Measurements from ENCODE around the gene KDM4C.

KDM4C gene

DNA sequence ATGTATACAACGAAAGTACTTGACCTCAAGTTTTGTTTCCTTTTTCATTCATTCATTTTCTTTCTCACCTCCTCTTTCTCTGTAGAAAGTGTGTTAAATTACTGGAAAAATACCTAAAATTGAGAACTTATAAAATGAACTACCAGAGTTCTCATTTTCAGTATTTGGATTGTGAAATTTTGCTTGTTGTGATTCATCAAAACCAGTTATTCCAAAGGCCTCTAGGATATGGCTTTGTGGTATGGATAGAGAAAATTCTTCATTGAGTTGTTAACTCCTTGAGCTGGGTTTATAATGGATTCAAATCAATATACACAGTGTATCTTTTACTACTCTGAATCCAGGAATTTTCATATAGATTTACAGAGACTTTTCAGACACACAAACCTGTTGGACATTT lies 287.6 kb downstream of the KDM4C start:
- H2AFZ ChIP-seq (ENCODE audit: low read depth, low read length, severe bottlenecking), result no peak overlapping the region
- H3K4me2 ChIP-seq (ENCODE audit: low read depth, low read length, poor library complexity, severe bottlenecking), result no peak overlapping the region
- no peak overlapping the region for H3K4me3 ChIP-seq (ENCODE audit: insufficient read depth, low read length, poor library complexity, severe bottlenecking)
- H3K79me2 ChIP-seq (ENCODE audit: insufficient read depth, low read length), result no peaks in the 10 kb centered on the region
- H3K27ac ChIP-seq (ENCODE audit: low read depth, low read length), result no peak overlapping the region
- no peak overlapping the region for H3K9ac ChIP-seq (ENCODE audit: low read length)
- H3K27me3 ChIP-seq (ENCODE audit: low read length), result no peaks in the 10 kb centered on the region
- no peaks in the 10 kb centered on the region for H4K20me1 ChIP-seq (ENCODE audit: low read depth, low read length)
- TF ChIP-seq, protein P1, sequence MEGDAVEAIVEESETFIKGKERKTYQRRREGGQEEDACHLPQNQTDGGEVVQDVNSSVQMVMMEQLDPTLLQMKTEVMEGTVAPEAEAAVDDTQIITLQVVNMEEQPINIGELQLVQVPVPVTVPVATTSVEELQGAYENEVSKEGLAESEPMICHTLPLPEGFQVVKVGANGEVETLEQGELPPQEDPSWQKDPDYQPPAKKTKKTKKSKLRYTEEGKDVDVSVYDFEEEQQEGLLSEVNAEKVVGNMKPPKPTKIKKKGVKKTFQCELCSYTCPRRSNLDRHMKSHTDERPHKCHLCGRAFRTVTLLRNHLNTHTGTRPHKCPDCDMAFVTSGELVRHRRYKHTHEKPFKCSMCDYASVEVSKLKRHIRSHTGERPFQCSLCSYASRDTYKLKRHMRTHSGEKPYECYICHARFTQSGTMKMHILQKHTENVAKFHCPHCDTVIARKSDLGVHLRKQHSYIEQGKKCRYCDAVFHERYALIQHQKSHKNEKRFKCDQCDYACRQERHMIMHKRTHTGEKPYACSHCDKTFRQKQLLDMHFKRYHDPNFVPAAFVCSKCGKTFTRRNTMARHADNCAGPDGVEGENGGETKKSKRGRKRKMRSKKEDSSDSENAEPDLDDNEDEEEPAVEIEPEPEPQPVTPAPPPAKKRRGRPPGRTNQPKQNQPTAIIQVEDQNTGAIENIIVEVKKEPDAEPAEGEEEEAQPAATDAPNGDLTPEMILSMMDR (IDR thresholded peaks at IDR 0.05; ENCODE audit: insufficient read depth, low read length, poor library complexity, severe bottlenecking), result no peak
- no peak for TF ChIP-seq EZH2phosphoT487 (conservative IDR thresholded peaks at IDR 0.05; ENCODE audit: low read length)
- no peaks in the 10 kb centered on the region; the same call in 1 of the 2 replicates for H3K36me3 ChIP-seq (ENCODE audit: low read length)
- H3K9me2 ChIP-seq (replicated peaks; ENCODE audit: insufficient read depth, low read length), result no peaks in the 10 kb centered on the region
- H3K9me3 ChIP-seq (ENCODE audit: insufficient read depth, low read length), result no peaks in the 10 kb centered on the region
- H3F3A ChIP-seq (ENCODE audit: insufficient read depth), result no peaks in the 10 kb centered on the region

DNA sequence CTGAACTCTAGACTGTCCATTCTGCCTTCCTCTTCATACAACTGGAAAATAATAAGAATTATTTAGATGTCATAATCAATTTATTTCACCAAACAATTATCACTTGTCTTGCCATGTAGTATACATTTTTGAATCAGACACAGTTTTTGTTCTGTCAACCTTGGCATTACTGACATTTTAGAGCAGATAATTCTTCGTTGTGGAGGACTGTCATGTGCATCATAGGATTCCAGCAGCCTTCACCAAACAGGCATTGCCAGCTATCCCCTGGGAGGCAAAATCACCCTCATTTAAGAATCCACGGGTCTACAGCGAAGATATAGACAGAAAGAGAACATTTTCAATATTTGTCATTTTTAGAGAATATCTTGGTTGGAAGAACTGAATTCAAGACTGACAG lies 293.9 kb downstream of the KDM4C start:
- Histone ChIP-seq H3K27me3 (ENCODE audit: low read length) (no peaks in the 10 kb centered on the region), H3K4me3 (ENCODE audit: insufficient read depth, low read length, poor library complexity, severe bottlenecking) (no peak overlapping the region), H3K79me2 (ENCODE audit: insufficient read depth, low read length) (no peaks in the 10 kb centered on the region), H3K9ac (ENCODE audit: low read length) (no peak overlapping the region), H3K9me3 (ENCODE audit: insufficient read depth, low read length) (no peaks in the 10 kb centered on the region), H4K20me1 (ENCODE audit: low read depth, low read length) (no peaks in the 10 kb centered on the region), H3F3A (ENCODE audit: insufficient read depth) (no peaks in the 10 kb centered on the region), H3K4me2 (ENCODE audit: low read depth, low read length, poor library complexity, severe bottlenecking) (no peak overlapping the region), H2AFZ (ENCODE audit: low read depth, low read length, severe bottlenecking) (no peak overlapping the region), H3K9me2 (replicated peaks; ENCODE audit: insufficient read depth, low read length) (no peaks in the 10 kb centered on the region), H3K27ac (ENCODE audit: low read depth, low read length) (no peak overlapping the region), H3K36me3 (ENCODE audit: low read length) (no peaks in the 10 kb centered on the region; the same call in 1 of the 2 replicates)
- TF ChIP-seq, protein P1 (IDR thresholded peaks at IDR 0.05; ENCODE audit: insufficient read depth, low read length, poor library complexity, severe bottlenecking), result no peak
- no peak for TF ChIP-seq EZH2phosphoT487 (conservative IDR thresholded peaks at IDR 0.05; ENCODE audit: low read length)

DNA sequence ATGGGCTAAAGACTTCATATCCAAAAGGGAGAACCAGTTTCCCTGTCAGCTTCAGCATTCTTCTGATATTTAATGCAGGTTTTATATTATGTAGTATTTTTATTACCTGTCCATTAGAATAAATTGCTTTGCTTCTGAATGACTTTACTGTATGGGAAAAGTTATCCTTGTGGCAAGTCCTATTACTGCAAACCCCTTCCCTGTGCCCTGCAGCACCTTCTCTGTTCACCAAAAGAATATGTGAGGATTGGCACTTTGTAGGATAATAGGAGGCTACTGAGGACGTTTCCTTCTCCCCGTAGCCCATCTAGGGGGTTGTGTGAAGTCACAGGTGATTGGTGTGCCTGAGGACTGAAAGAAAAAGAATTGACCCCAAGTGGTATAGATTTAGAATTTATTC lies 296.1 kb downstream of the KDM4C start:
- Histone ChIP-seq H3F3A (ENCODE audit: insufficient read depth) (no peaks in the 10 kb centered on the region), H3K4me3 (ENCODE audit: insufficient read depth, low read length, poor library complexity, severe bottlenecking) (no peak overlapping the region), H3K4me2 (ENCODE audit: low read depth, low read length, poor library complexity, severe bottlenecking) (no peak overlapping the region), H3K9me3 (ENCODE audit: insufficient read depth, low read length) (no peaks in the 10 kb centered on the region), H3K36me3 (ENCODE audit: low read length) (no peaks in the 10 kb centered on the region; the same call in 1 of the 2 replicates), H3K27me3 (ENCODE audit: low read length) (no peaks in the 10 kb centered on the region), H2AFZ (ENCODE audit: low read depth, low read length, severe bottlenecking) (no peak overlapping the region), H3K27ac (ENCODE audit: low read depth, low read length) (no peak overlapping the region), H3K9ac (ENCODE audit: low read length) (no peak overlapping the region), H3K79me2 (ENCODE audit: insufficient read depth, low read length) (no peaks in the 10 kb centered on the region), H4K20me1 (ENCODE audit: low read depth, low read length) (no peaks in the 10 kb centered on the region), H3K9me2 (replicated peaks; ENCODE audit: insufficient read depth, low read length) (no peaks in the 10 kb centered on the region)
- no peak for TF ChIP-seq EZH2phosphoT487 (conservative IDR thresholded peaks at IDR 0.05; ENCODE audit: low read length)
- TF ChIP-seq, protein P1 (IDR thresholded peaks at IDR 0.05; ENCODE audit: insufficient read depth, low read length, poor library complexity, severe bottlenecking), result no peak

Data from SU-DHL-6 (cell line).